ENCODE data around the gene FCER2. TPM values are rescaled to one million over a fixed set of nuclear protein-coding genes. Genes with fewer than 3 reads are reported as not detected.

The FCER2 gene
- total and polyA plus RNA-seq, 2 of the 13 experiments (the other 11 are each of a cell fraction or from before 2014, with no cell fraction given), result not detected

GRCh38 chr19:7697721-7698287 lies 4.1 kb downstream of the FCER2 start:
- no peak for FAIRE-seq
- Histone ChIP-seq H3K4me3 (replicated peaks in 1 of 3; ENCODE audit: insufficient read depth in 1 of 3, low read depth in 2 of 3, low read length in 3 of 3) (no peak overlapping the region), H4K20me1 (ENCODE audit: insufficient read depth, low read length) (no peaks in the 10 kb centered on the region), H3K9ac (ENCODE audit: insufficient read depth, low read depth, low read length) (no peak overlapping the region), H3K9me3 (ENCODE audit: low read length) (no peaks in the 10 kb centered on the region), H3K4me1 (ENCODE audit: insufficient read depth, low read length) (peaks cover 11% of the 10 kb centered on the region), H3K27ac (ENCODE audit: extremely low read length, insufficient read depth, low read length) (no peak overlapping the region), H3K4me2 (ENCODE audit: low read depth, low read length) (no peak overlapping the region), H3K36me3 (replicated peaks in 1 of 2; ENCODE audit: control insufficient read depth in 1 of 2, insufficient read depth in 2 of 2, low read length in 2 of 2) (no peaks in the 10 kb centered on the region), H2AFZ (ENCODE audit: low read length) (no peak overlapping the region), H3K79me2 (ENCODE audit: insufficient read depth, low read length) (no peaks in the 10 kb centered on the region), H3K27me3 (ENCODE audit: control insufficient read depth in 1 of 2, insufficient read depth in 2 of 2, low read length in 2 of 2) (peaks cover 0 to 24% of the 10 kb centered on the region in 2 experiments; a peak in 2 of 5 replicates)
- no TSS peak for BruUV-seq (replicated peaks)
- CTCF ChIA-PET (ENCODE audit: low intra/inter-chr PET ratio, low total read pairs), result no interaction called here
- intact Hi-C loops (cut with micrococcal nuclease; ENCODE audit: unreplicated experiment) (no loop called here), in situ Hi-C loops (cut with HindIII; ENCODE audit: extremely low pct_ligation_motif_present, low pct_unique_long_range_greater_than_20kb) (no loop called here)
- no peak for ATAC-seq
- 20% methylated on average over 8 of the region's 10 CpGs for WGBS (ENCODE audit: low lambda C conversion rate)
- POLR2A ChIA-PET, result no interaction called here
- no peak for DNase-seq (ENCODE audit: low spot score)
- no peak for TF ChIP-seq TERF1 (CRISPR knock-in tag; IDR thresholded peaks at IDR 0.05)
- TF ChIP-seq BCL6 (CRISPR knock-in tag; IDR thresholded peaks at IDR 0.05), result no peak
- TF ChIP-seq ZSCAN12 (CRISPR knock-in tag; IDR thresholded peaks at IDR 0.05), result no peak
- no peak for TF ChIP-seq UBTF (CRISPR knock-in tag; IDR thresholded peaks at IDR 0.05)
- no peak for TF ChIP-seq ZGPAT (CRISPR knock-in tag; IDR thresholded peaks at IDR 0.05)
- TF ChIP-seq ZNF629 (CRISPR knock-in tag; conservative IDR thresholded peaks at IDR 0.05), result 0 out of 2 replicates have a peak, but pooled peaks have one; percentile 58
